Fibroblast of lung (primary cell): ENCODE results near the gene CREG1.

Experiments used
- CTCF ChIP-seq, 2 donors: IDR thresholded peaks in 1 of 2; conservative IDR thresholded peaks in 1 of 2; 1 replicate in 1 of 2; 2 replicates in 1 of 2; pipeline ENCODE4 v1.5.1; 2011 to 2012; ENCODE audit warnings: low read length in 2 of 2, control low read depth in 1 of 2, inconsistent platforms in 1 of 2, low read depth in 1 of 2, mild to moderate bottlenecking in 1 of 2
- EZH2 ChIP-seq: IDR thresholded peaks from 2 replicates; pipeline ENCODE4 v1.5.1; 2012; ENCODE audit warnings: low read length, control low read depth, mild to moderate bottlenecking; ENCODE audit errors: missing control alignments

DNA sequence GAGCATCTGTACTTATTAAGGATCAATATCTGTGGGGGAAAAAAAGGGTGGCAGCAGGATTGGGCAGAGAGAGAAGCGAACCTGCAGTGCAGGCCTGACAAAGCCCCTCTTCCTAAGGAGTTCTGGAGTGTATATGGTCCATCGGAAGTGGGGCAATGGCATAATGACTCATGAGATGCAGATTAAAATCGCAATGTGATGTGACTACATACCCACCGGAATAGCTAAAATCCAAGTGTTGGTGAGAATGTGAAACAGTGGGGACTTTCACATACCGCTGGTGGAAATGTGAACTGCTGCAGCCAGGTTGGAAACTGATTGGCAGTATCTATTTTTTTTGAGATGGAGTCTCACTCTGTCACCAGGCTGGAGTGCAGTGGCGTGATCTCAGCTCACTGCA lies 8.2 kb upstream of the CREG1 start:
- no peak for TF ChIP-seq CTCF (conservative IDR thresholded peaks at IDR 0.05 in 1 of 2, IDR thresholded peaks at IDR 0.05 in 1 of 2; ENCODE audit: low read depth in 1 of 2, low read length in 2 of 2)
- no peak for TF ChIP-seq EZH2
